Activated CD4-positive, CD25-positive, alpha-beta regulatory T cell (primary cell): Measurements from ENCODE around the gene TBC1D21.

ENCODE experiments used
- DNase-seq, 4 experiments: peaks; one replicate each; lab custom pipeline; 2025; lab: John Stamatoyannopoulos, UW

TBC1D21 gene

DNA sequence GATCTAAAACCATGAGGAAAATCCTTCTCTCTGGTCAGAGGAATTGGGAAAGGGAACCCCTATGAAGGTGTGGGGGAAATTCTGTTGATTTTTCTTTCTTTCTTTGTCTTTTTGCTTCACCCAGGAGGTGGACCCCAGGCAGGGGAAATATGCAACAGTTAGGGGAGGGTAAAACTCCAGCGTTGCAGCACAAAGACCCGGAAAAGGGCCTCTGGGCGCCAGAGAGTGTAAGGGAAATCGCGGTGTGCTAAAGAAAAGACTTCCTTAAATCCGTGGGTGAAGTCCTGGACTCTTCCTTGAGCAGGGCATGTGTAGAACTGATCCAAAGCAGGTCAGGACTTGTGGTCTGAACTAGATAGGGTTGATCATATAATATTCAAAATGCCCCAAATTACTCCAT is 11.1 kb upstream of the TBC1D21 start:
- no peak for DNase-seq

DNA sequence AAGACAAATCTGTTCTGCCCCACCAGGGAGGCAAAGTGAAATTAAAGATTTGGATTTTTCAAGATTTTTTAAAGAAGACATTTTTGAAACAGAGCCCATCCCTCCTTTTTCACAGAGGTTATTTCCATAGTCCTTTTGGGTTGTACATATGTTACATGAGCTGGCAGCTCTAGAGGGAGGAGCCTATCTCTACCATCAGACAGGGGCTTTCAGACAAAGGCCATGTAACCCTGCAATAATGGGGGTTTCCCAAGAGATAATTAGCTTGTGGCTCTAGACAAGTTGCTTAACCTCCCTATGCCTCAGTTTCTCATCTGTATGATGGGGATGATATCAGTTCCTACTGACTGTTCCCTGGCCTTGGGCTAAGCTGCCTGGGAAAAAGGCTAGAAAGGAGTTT is 8.0 kb upstream of the TBC1D21 start:
- no peak for DNase-seq

DNA sequence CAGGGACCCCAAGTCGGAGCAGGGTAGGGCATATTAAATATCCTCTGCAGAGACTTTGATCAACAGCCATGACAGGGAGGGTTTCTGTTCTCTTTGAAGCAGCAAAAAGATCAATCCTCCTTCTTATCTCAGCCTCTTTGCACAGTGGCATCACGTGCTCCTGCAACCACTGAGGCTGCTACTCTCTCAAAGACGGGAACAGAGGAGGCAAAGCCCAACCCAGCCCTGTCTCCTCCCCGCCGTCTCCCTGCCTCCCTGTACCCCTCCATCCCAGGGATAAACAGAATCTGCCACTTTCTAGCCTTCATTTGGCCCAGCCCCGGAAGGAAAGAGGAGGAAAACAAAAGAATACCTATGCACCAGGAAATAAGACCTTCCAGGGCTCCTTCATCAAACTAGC is 7.5 kb upstream of the TBC1D21 start:
- DNase-seq: no peak

DNA sequence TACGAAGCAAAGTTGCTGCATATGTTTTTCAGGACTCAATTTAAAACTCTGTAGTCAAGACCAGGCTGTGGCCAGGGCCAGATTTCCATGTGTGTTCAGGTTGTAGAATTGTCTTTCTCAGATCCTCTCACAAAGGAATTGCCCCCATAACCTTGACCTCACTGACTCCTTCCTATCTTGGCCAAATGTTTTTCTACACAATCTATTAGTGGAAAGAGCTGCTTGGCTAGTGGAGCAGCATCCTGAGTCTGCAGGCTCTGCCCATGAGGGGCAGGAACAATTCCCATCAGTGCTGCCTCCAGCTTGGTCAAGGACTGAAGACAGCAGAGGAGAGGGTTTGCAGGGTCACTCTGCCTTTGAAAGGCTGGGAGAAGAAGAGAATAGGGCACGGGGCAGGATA is 6.9 kb upstream of the TBC1D21 start:
- no peak for DNase-seq

DNA sequence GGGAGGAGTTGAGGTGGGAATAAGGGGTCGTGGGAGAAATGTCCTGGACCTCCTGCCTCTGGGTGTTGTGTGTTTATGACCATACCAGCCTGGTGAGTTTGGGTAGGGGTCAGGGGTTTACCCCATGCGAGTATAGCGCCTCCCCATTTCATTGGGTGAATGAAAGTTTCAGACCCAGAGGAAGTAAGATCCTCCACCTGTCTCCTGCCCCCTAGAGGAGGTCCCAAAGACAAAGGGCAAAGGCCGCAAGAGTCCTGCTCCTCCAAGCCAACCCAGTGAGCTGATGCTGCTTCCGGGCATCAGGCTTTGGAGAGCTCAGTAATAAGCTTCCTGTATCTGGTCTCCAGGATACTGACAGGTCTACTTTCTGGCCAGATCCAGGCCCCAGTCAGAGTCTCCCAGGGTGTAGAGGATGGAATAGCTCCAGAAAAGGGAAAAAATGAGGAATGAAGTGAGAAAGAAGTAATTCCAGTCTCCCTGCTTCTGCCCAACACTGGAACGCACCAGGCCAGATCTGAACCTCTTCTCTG is 6.4 kb upstream of the TBC1D21 start:
- DNase-seq: no peak

DNA sequence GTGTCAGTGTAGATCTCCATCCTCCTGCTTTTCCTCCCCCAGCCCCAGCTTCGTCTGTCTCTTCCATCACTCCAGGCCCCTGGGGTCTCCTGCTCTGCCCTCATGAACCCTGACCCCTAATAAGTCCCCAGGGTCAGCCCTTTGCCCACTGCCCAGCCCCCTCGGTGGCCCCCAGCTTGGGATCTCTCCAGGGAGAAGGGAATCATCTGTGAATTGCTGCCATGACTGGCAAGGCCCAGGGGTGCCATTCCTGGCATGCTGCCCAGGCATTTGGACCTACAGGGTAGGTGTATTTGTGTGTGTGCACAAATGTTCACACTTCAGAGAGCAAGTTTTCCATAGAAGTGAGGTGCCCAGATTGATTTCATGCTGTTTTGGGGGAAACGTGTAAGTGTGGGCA is 5.9 kb upstream of the TBC1D21 start:
- DNase-seq: no peak

DNA sequence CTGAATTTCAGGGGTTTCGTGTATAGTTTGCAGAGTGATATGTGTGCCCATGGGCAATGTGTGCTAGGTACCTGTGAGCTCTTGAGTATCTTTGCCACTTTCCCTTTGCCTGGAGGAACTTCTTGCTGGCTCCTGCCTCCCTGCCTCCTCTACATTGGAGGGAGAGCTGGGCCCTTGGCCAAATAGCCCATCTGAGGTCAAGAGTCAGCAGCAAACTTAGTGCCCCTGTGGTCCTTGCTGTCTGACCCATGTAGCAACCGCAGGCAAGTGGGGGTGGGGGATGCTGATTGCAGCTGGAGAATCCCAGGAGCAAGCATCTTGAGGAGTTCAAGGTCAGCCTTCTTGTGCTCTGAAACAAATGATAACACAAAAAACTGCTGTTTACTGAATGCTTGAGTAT is 5.4 kb upstream of the TBC1D21 start:
- DNase-seq: no peak

DNA sequence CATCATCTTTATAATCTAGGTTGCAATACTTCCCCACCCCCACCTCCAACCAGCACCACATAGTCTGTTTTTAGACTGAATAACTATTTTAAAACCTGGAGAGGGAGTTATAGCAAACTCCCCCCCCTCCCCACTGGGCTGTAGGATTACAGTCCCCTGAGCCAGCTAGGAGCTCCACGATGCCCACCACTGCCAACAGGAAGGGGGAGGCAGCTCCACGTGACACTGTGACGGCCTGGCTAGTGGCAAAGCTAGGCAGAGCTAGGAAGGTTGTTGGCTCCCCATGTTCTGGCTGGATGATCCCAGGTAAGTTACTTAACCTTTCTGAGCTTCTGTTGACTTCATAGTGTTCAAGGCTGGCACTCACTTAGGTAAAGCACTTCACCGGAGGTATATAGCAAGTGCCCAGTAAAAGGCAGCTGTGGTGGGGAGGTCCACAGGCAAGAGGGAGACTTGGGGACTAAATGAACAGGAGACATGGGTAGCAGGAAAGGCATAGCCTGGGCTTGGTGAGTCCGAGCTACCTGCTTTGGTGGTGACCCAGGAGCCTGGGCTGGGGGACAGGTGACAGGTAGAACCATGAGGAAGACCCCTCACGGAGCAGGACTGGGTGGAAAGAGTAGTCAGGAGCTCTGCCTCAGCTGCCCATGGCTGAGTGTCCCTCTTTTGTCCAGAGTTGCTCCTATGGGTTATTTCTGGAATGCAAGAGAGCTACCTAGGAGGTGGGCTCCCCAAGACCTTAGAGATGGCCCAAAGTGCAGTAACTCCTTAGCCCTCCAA is 4.0 kb upstream of the TBC1D21 start:
- no peak for DNase-seq

DNA sequence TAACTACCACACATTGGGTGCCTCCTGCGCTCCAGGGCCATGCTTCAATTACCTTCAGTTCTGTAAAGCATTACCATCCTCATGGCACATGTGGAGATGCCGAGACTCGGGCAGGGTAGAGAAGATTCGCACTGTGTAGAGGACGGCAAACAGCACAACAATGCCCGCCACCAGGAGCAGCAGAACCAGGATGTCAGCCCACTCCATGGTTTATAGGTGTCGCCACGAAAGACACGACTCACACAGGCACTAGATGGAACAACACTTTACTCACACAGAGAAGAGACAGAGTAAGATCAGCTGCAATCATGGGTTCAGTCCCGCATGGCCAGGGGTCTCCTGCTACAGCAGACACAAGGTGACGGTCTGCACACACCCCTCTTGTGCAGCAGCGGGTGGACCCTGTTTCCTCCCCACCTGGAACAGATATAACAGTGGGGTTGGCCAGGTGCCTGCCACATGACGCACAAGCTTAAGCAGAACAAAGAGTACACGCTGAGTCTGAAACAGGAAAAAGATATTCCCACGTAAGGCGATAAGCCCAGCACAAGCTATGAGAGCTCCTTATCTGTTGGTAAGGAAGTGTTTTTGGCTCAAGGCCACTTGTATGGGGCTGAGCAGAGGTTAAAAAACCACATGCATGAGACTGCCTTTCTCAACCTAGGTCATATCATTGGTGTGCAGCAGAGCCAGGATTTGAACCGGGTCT is 2.5 kb upstream of the TBC1D21 start:
- no peak for DNase-seq

DNA sequence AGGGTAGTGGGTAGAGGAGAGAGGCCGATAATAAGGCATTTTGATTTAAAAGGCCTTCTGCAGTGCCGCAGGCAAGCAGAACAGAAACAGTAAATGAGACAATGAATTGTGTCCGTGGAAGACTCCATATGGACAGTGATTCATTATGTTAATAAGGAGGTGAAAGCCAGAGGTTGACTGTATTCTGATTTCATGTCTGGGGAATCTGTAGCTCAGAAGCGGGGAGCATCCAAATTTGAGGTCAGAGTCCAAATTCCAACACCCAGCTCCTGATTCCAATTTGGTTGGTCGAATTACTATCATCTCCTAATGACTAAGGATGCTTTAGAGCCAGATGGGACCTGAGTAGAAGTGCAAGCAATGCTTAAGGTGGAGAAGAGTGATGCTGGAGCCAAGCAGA is 1.0 kb upstream of the TBC1D21 start:
- no peak for DNase-seq

DNA sequence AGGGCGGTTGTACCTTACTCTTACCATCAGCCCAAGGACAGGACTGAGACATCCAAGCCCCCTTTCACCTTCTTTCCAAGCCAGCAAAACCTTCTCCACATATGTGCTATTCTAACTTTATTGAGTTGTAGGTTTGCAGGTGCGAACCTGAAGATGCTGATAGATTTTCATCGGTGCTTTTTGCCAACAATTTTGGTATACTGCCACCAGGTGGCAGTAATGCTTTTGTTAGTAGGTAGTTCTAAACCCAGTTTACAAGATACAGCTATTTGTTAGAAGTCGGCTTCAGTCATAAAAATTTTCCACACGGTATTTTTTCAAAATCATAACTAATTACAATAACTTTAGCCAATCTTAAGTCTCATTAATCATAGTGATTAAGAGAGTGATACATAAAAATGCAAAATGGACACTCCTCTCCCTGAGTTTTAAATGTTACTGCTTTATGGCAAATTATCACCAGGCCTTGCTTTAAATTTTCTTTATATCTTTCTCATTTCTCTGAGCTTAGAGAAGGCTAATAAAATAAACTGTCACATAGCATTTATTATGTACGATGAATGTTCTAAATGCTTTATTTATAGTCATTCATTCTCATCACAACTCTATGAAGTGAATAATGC is 636 bp downstream of the TBC1D21 start:
- DNase-seq: no peak

DNA sequence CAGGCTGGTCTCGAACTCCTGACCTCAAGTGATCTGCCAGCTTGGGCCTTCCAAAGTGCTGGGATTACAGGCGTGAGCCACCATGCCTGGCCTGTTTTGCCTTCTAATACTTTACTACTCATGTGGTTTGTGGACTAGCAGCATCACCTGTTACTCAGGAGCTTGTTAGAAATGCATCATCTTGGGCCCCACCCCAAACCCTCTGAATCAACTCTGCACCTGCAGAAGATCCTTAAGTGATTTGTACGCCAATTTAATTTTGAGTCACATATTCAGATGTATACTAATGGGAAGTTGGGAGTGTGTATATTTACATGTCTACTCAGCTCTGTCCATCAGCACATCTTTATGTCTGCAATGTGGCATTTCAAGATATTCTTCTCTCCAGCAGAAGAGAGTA is 6.1 kb downstream of the TBC1D21 start:
- DNase-seq: no peak

DNA sequence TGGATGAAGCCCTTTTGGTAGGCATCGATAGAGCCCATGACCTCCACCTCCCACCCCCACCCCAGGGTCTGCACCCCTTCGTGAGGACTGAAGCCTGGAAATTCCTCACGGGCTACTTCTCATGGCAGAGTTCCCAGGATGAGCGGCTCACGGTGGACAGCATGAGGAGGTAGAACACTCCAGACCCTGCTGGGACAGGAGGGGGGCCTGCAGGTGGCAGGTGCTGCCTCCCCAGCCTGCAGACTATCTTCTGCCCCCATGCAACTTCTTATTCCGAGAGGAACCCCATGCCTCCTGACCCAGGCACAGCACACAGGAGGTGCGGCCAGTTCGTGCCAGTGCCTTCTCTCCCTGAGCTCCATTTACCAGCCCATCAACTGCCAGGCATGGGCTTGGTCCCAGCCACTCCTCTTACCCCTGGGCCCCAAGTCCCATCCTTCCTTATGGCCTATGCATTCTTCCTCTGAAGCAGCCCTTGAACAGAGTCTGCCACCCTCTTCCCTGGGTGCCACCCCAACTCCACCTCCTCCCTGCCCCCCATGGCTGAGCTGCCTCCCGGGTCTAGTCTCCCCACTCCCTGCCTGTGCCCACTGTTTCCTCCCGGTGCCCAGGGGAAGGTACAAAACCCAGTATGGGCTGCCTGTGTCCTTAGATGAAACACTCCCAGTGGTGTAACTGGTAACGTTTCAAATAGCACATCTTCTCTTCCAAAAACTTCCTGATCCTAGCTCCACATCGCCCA is 8.4 kb downstream of the TBC1D21 start:
- DNase-seq: no peak

DNA sequence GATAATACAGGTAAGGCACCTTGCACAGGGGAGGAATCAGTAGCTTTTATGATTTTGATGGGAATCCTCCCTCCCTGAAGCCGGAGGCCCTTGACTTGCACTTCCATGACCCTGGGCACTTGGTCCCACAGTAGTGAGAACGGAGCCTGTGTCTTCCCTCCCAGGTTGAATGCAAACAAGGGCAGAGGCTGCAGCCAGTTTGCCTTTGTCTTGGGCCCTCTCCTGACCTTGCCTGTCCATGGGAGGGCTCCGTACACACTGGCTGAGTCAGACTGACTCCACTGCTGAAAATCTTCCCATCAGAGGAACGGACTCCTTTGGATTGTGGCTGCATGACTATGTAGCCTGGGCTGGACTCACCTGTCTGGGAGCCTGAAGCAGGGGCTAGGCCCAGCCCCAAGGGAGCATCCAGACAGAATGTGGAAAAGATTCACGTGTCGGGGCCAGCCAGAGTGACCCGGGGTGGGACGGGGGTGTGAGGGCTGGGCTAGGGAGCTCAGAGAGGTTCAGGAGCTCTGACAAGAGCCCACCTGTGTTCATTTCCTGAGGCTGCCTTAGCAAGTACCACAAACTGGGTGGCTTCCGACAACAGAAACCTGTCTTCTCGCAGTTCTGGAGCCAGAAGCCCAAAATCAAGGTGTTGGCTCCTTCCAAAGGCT is 9.5 kb downstream of the TBC1D21 start:
- no peak for DNase-seq

DNA sequence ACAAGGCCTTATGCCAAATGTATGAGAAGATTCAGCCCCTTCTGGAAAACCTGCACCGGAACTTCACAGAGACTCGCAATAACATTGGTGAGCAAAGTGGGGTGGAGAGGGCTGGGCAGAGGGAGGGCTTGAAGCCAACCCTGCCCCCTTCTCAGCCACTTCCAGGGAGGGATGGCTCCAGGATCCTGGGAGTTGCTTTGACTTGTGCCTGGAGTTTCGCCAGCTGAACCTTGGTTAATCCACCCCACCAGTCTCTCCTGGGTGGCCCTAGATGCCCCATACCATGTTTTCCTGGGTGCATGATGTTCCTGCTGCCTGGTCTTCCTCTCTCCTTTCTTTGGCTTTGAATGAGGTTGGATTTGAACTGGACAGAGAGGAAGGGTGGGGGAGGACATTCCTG is 10.8 kb downstream of the TBC1D21 start:
- no peak for DNase-seq

DNA sequence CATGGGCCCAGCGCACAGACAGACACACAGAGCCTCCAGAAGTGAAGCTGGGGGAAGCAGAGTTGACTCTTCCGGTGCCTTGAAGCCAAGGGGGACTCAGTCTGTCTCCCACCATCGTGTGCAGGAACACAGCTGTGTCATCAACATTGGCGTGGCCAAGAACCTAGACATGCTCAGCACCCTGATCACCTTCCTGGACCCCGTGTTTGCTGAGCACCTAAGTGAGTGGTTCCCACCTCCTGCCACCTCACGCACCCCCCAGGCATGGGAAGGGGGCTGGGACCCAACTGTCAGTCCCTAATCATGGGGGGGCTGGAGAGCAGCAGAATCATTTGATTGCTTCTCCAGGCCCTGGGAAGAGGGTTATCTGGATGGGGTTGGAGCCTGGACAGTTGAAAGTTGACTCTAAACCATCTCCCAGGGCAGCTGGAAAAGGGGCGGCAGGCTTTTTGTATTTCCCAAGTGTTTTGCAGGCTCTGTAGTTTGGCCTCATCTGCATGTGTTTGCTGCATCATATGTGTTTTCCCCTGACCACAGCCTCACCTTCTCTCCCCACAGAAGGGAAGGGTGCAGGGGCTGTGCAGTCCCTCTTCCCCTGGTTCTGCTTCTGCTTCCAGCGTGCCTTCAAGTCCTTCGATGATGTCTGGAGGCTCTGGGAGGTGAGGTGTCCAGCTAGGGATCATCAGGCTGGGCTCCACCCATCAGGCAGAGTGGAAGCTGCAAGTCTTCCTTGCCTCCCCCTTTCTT is 12.8 kb downstream of the TBC1D21 start:
- no peak for DNase-seq

DNA sequence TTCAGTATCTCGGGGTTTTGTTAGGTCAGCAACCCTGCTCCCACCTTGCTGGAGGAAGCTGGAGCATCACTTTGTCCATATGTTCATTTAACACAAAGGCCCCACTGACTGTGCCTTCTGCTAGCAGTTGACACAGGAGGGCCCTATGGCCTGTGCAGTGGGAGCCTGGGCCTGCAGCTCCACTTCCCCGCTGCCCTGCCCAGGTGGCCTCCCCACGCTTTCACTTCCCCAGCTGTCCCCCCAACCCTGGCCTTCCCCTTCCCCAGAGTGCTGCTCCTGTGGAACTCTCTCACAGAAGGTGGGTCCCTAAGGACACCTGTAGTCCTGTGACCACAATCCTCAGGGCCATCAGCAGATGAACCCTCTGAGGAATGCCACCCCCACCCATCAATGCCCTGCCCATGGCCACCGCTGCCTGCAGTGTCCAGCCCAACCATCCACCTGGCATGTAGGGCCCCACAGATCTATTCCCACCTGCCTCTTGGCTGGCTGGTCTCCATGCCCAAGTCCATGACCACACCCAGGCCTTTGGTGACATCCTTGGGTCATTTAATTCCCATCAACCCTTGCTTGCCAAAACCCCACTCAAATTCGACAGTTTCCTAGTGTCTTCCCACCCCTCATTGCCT is 13.5 kb downstream of the TBC1D21 start:
- no peak for DNase-seq

DNA sequence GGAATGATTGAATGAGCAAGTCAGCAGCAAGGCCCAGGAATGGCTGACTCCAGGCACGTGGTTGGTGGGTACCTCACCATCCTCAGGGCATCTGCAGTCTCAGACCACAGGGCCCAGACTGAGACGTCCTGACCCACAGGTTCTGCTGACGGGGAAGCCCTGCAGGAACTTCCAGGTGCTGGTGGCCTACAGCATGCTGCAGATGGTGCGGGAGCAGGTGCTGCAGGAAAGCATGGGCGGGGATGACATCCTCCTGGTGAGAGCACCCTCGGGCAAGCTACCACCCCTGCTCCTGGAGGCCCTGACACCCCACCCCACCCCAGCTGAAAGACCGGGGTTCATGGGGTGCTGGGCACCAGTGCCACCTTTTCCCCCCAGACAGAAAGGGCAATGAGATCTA is 14.1 kb downstream of the TBC1D21 start:
- DNase-seq: no peak

DNA sequence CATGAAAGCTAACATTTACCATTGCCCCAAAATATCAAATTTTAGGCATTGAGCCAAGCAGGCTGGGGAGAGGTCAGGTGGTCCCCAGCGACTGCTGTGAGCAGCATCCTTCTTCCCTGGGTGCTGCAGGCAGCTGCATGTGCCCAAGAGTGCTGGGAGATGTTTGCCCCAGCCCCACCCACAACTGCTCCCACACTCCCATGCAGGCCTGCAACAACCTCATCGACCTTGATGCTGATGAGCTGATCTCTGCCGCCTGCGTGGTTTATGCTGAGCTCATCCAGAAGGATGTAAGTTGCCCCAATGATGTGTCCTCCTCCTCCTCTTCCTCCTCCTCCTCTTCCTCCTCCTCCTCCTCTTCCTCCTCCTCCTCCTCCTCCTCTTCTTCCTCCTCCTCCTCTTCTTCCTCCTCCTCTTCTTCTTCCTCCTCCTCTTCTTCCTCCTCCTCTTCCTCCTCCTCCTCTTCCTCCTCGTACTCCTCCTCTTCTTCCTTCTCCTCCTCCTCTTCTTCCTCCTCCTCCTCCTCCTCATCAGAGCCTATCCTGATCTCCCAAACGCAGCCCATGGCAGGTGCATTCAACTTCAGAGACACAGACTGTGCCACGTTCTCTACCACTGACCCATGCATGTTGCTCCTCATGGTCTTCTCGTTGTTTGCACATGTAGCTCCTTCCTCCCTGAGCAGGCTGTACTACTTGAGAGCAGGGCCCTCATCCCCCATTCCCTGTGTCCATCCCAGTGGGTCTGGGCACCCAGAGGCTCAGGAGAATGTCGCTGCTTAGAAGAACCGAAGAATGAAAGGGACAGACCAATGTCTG is 15.1 kb downstream of the TBC1D21 start:
- no peak for DNase-seq
